Endodermal cell (in vitro differentiated cells): Measurements from ENCODE around the gene LRP2. TPM values are rescaled to one million over a fixed set of nuclear protein-coding genes. Genes with fewer than 3 reads are reported as not detected.

Experiments
- DNase-seq: peaks from one replicate; pipeline ENCODE4 v3.0.0-alpha.2; 2017
- H3K27ac ChIP-seq: 2 replicates; pipeline ENCODE4 v1.5.1; 2013; ENCODE audit warnings: mild to moderate bottlenecking, low read depth, low read length, moderate library complexity
- H3K27me3 ChIP-seq: 2 replicates; pipeline ENCODE4 v1.6.1; 2013; ENCODE audit warnings: mild to moderate bottlenecking, low read length, moderate library complexity; ENCODE audit not compliant: insufficient read depth, control insufficient read depth, poor library complexity, severe bottlenecking
- H3K36me3 ChIP-seq: 2 replicates; pipeline ENCODE4 v1.7.0; 2013; ENCODE audit warnings: mild to moderate bottlenecking, low read length, moderate library complexity; ENCODE audit not compliant: control insufficient read depth, insufficient read depth
- H3K4me1 ChIP-seq: one replicate; pipeline ENCODE4 v1.7.0; 2013; ENCODE audit warnings: low read length; ENCODE audit not compliant: control insufficient read depth, insufficient read depth
- H3K4me3 ChIP-seq: 2 replicates; pipeline ENCODE4 v1.5.1; 2013; ENCODE audit warnings: mild to moderate bottlenecking, low read length, moderate library complexity
- H3K9ac ChIP-seq: 2 replicates; pipeline ENCODE4 v1.6.1; 2013; ENCODE audit warnings: mild to moderate bottlenecking, low read length, moderate library complexity; ENCODE audit not compliant: poor library complexity, severe bottlenecking; ENCODE audit errors: extremely low read depth
- H3K9me3 ChIP-seq: 2 replicates; pipeline ENCODE4 v1.6.1; 2013; ENCODE audit warnings: mild to moderate bottlenecking, low read length, moderate library complexity; ENCODE audit not compliant: control insufficient read depth
- H3K27ac Mint-ChIP-seq: 2 replicates; pipeline ENCODE4 v1.8.0; 2020; ENCODE audit warnings: mixed read lengths
- H3K27me3 Mint-ChIP-seq: 2 replicates; pipeline ENCODE4 v1.8.0; 2021; ENCODE audit warnings: mild to moderate bottlenecking, mixed read lengths; ENCODE audit not compliant: insufficient read depth
- H3K36me3 Mint-ChIP-seq: 2 replicates; pipeline ENCODE4 v1.8.0; 2020; ENCODE audit warnings: low read depth, mixed read lengths
- H3K4me1 Mint-ChIP-seq: 2 replicates; pipeline ENCODE4 v1.8.0; 2020; ENCODE audit warnings: mixed read lengths
- H3K4me3 Mint-ChIP-seq: 2 replicates; pipeline ENCODE4 v1.8.0; 2020; ENCODE audit warnings: mild to moderate bottlenecking, moderate library complexity, mixed read lengths
- H3K9me3 Mint-ChIP-seq: 2 replicates; pipeline ENCODE4 v1.8.0; 2020; ENCODE audit warnings: mild to moderate bottlenecking, mixed read lengths
- WGBS, 2 experiments: methylation state at CpG; one replicate each; pipeline versions ENCODE4 v1.1.5 to v1.1.7; 2013; ENCODE audit warnings: missing lambda C conversion rate in 2 of 2, mixed read lengths in 1 of 2; ENCODE audit not compliant: insufficient coverage in 1 of 2, insufficient read length in 1 of 2; 5-methylcytosine and 5-hydroxymethylcytosine counted together
- total RNA-seq, 2 donors: library from RNA; stranded (reverse); fragmentation: NEBNext Ultra II Directional in 1 of 2; extraction: Animal tissue kit (Norgen Biotek cat#: 25700) in 1 of 2; gene quantifications; 2 replicates in 1 of 2; 3 replicates in 1 of 2; pipeline ENCODE4 v1.2.1, GENCODE V29; 2021
- TF ChIP-seq, protein P1 (sequence below): fragments of 200-600 bp; sonication (generic); conservative IDR thresholded peaks from 2 replicates; pipeline ENCODE4 v1.5.0; 2021; ENCODE audit warnings: antibody characterized with exemption, mild to moderate bottlenecking

LRP2 gene
- total RNA-seq, 2 donors from 2014 or later: 2.2 to 3.5 TPM

DNA sequence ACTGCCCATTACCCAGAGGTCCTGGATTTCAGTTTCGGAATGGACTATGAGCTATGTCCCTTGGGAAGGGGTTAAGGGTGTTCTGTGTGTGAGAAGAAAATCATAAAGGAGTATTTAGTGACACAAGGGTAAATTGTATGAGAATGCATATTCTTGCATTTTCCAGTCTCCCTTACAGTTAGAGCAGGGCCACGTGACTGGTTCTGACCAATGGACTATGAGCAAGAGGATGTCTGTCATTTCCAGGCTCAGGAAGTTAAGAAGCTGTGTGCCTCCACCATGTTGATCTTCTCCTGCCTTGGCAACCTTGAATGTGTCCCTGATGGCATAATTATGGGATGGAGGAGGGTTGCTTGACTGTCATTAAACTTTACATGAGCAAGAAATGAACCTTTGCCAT, 198.0 kb downstream of the LRP2 start:
- Mint-ChIP-seq H3K9me3 (no peaks in the 10 kb centered on the region), H3K4me1 (no peaks in the 10 kb centered on the region), H3K4me3 (no peak overlapping the region), H3K36me3 (no peaks in the 10 kb centered on the region), H3K27me3 (no peaks in the 10 kb centered on the region), H3K27ac (no peak overlapping the region)
- H3K27me3 ChIP-seq: peaks cover 15% of the 10 kb centered on the region
- H3K36me3 ChIP-seq: no peaks in the 10 kb centered on the region
- TF ChIP-seq, protein P1, sequence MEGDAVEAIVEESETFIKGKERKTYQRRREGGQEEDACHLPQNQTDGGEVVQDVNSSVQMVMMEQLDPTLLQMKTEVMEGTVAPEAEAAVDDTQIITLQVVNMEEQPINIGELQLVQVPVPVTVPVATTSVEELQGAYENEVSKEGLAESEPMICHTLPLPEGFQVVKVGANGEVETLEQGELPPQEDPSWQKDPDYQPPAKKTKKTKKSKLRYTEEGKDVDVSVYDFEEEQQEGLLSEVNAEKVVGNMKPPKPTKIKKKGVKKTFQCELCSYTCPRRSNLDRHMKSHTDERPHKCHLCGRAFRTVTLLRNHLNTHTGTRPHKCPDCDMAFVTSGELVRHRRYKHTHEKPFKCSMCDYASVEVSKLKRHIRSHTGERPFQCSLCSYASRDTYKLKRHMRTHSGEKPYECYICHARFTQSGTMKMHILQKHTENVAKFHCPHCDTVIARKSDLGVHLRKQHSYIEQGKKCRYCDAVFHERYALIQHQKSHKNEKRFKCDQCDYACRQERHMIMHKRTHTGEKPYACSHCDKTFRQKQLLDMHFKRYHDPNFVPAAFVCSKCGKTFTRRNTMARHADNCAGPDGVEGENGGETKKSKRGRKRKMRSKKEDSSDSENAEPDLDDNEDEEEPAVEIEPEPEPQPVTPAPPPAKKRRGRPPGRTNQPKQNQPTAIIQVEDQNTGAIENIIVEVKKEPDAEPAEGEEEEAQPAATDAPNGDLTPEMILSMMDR: no peak
- no peak for DNase-seq
- no peak overlapping the region for H3K9ac ChIP-seq
- no peak overlapping the region for H3K4me3 ChIP-seq
- 46 to 50% methylated on average over 2 of the region's 2 CpGs for WGBS, 2 experiments
- no peak overlapping the region for H3K27ac ChIP-seq
- no peaks in the 10 kb centered on the region for H3K4me1 ChIP-seq
- no peaks in the 10 kb centered on the region for H3K9me3 ChIP-seq

DNA sequence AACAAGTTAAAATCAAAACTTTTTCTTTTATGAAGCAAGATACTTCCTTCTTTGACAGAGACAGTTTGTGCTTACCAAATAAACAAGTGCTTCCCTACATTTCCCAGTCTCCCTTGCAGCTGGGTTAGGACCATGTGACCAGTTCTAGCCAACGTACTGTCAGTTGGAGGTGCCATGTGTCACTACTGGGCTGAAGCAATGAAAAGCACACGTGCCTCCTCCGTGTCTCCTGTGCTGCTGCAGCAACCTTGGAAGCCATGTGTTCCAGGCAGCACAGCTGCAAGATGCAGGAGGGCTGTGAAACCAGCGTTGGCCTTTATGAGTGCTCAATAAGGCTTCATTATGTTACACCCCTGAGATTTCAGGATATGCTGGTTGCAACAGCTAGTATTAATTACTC, 199.7 kb downstream of the LRP2 start:
- Mint-ChIP-seq H3K9me3 (no peaks in the 10 kb centered on the region), H3K27ac (no peak overlapping the region), H3K4me1 (peaks cover 2% of the 10 kb centered on the region), H3K4me3 (no peak overlapping the region), H3K36me3 (no peaks in the 10 kb centered on the region), H3K27me3 (no peaks in the 10 kb centered on the region)
- H3K9me3 ChIP-seq: no peaks in the 10 kb centered on the region
- peaks cover 15% of the 10 kb centered on the region for H3K27me3 ChIP-seq
- H3K4me1 ChIP-seq: no peaks in the 10 kb centered on the region
- no peak overlapping the region for H3K9ac ChIP-seq
- H3K4me3 ChIP-seq: no peak overlapping the region
- DNase-seq: no peak
- no peak overlapping the region for H3K27ac ChIP-seq
- no peaks in the 10 kb centered on the region for H3K36me3 ChIP-seq
- TF ChIP-seq, protein P1: no peak
- WGBS, 2 experiments: 93 to 96% methylated on average over 4 of the region's 4 CpGs

GRCh38 chr2:169160926-169161481, 201.3 kb downstream of the LRP2 start:
- Mint-ChIP-seq H3K4me3 (no peak overlapping the region), H3K27me3 (no peaks in the 10 kb centered on the region), H3K27ac (no peak overlapping the region), H3K36me3 (no peaks in the 10 kb centered on the region), H3K4me1 (peaks cover 6% of the 10 kb centered on the region), H3K9me3 (no peaks in the 10 kb centered on the region)
- no peaks in the 10 kb centered on the region for H3K36me3 ChIP-seq
- H3K27me3 ChIP-seq: peaks cover 10% of the 10 kb centered on the region
- 93 to 94% methylated on average over 2 of the region's 2 CpGs for WGBS, 2 experiments
- no peak overlapping the region for H3K27ac ChIP-seq
- TF ChIP-seq, protein P1: no peak
- no peak overlapping the region for H3K9ac ChIP-seq
- H3K4me3 ChIP-seq: no peak overlapping the region
- no peak for DNase-seq
- no peaks in the 10 kb centered on the region for H3K4me1 ChIP-seq
- no peaks in the 10 kb centered on the region for H3K9me3 ChIP-seq
